Ramos (cell line): Measurements from ENCODE around the gene HYAL2.
"Not testable (repeated sequence)": the region's sequence is repeated elsewhere in the genome, so short reads cannot be mapped to it uniquely, and the experiment has no call there.

Source experiments
- in situ Hi-C: fragments of 300-500 bp; cut with MboI; formaldehyde crosslinking; loops from one replicate; pipeline ENCODE4 v1.14.3; 2022; ENCODE audit warnings: low sequenced_read_pairs; ENCODE audit not compliant: unreplicated experiment

Gene HYAL2

GRCh38 chr3:50294089-50294488 lies 28.5 kb downstream of the HYAL2 start:
- in situ Hi-C loops = no loop called here

GRCh38 chr3:50293079-50293801 lies 29.3 kb downstream of the HYAL2 start:
- in situ Hi-C loops = no loop called here

- in situ Hi-C loops = no loop called here
Observed at GRCh38 chr3:50292159-50293078, 30.1 kb downstream of the HYAL2 start, which contains the start of gene IFRD2. TSS of gene IFRD2 (minus strand) at chr3:50292429. CDS start at chr3:50292274, 155 bp downstream.

GRCh38 chr3:50290161-50290641 lies 32.3 kb downstream of the HYAL2 start:
- in situ Hi-C loops = no loop called here

GRCh38 chr3:50289130-50289529 lies 33.4 kb downstream of the HYAL2 start:
- in situ Hi-C loops = no loop called here

GRCh38 chr3:50288387-50289007 lies 34.0 kb downstream of the HYAL2 start:
- in situ Hi-C loops = no loop called here

- in situ Hi-C loops = no loop called here
Observed at GRCh38 chr3:50287262-50287661, 35.3 kb downstream of the HYAL2 start.

GRCh38 chr3:50286322-50287227 lies 36.0 kb downstream of the HYAL2 start:
- in situ Hi-C loops = no loop called here

- in situ Hi-C loops = not testable (repeated sequence)
Observed at GRCh38 chr3:50284121-50284520, 38.4 kb downstream of the HYAL2 start.

- in situ Hi-C loops = no loop called here
Observed at GRCh38 chr3:50279255-50280016, 43.1 kb downstream of the HYAL2 start.

- in situ Hi-C loops = no loop called here
Observed at GRCh38 chr3:50278880-50279224, 43.7 kb downstream of the HYAL2 start, which contains the start of gene LSMEM2. TSS of gene LSMEM2 (plus strand) at chr3:50279087. CDS start at chr3:50279114, 27 bp downstream.

GRCh38 chr3:50278123-50278879 lies 44.2 kb downstream of the HYAL2 start:
- in situ Hi-C loops = no loop called here

- in situ Hi-C loops = no loop called here
Observed at GRCh38 chr3:50276762-50277101, 45.8 kb downstream of the HYAL2 start.

GRCh38 chr3:50275996-50276761 lies 46.4 kb downstream of the HYAL2 start:
- in situ Hi-C loops = no loop called here

GRCh38 chr3:50275141-50275995 lies 47.2 kb downstream of the HYAL2 start:
- in situ Hi-C loops = no loop called here

- in situ Hi-C loops = loop anchor here (5.0 kb wide), 1 partner anchor 82 kb away; the partner anchor contains the start of gene GNAT1
Observed at GRCh38 chr3:50274371-50275104, 48.0 kb downstream of the HYAL2 start.
